Activated B cell treated with CpG ODN at 0.5 μM for 24 hours (primary cell): Measurements from ENCODE around the gene PSG6. TPM values are rescaled to one million over a fixed set of nuclear protein-coding genes. Genes with fewer than 3 reads are reported as not detected.
"Not testable (repeated sequence)": the region's sequence is repeated elsewhere in the genome, so short reads cannot be mapped to it uniquely, and the experiment has no call there.

Source experiments
- ATAC-seq: fragments of 200-7000 bp; cut with Tn5 transposase; one replicate; pipeline ENCODE4 v1.10.0; 2021; ENCODE audit warnings: low read depth, mild to moderate bottlenecking, moderate library complexity
- CTCF ChIA-PET: fragments of 350-600 bp; sonication (Branson Sonifier 250); formaldehyde crosslinking; loops from one replicate; lab custom pipeline; 2021; ENCODE audit warnings: antibody characterized with exemption; lab: Charles Lee
- POLR2A ChIA-PET: fragments of 350-600 bp; sonication (Branson Sonifier 250); formaldehyde crosslinking; loops from one replicate; lab custom pipeline; 2021; ENCODE audit warnings: antibody characterized with exemption; lab: Charles Lee
- DNase-seq: peaks from one replicate; pipeline ENCODE4 v3.0.0; 2022
- H3K27ac Mint-ChIP-seq: one replicate; pipeline ENCODE4 v1.8.0; 2020; ENCODE audit warnings: mixed read lengths
- H3K27me3 Mint-ChIP-seq: one replicate; pipeline ENCODE4 v1.8.0; 2021; ENCODE audit warnings: mixed read lengths
- H3K36me3 Mint-ChIP-seq: one replicate; pipeline ENCODE4 v1.8.0; 2021; ENCODE audit warnings: low read depth, mixed read lengths
- H3K4me1 Mint-ChIP-seq: one replicate; pipeline ENCODE4 v1.8.0; 2021; ENCODE audit warnings: mixed read lengths
- H3K4me3 Mint-ChIP-seq: one replicate; pipeline ENCODE4 v1.8.0; 2020; ENCODE audit warnings: mild to moderate bottlenecking, mixed read lengths
- H3K9me3 Mint-ChIP-seq: one replicate; pipeline ENCODE4 v1.8.0; 2020; ENCODE audit warnings: mixed read lengths
- intact Hi-C: fragments of 100-400 bp; cut with micrococcal nuclease; formaldehyde crosslinking; loops from one replicate; pipeline ENCODE4 v1.15.1; 2024
- total RNA-seq: library from RNA; stranded (reverse); gene quantifications from 2 replicates; pipeline ENCODE4 v1.2.3, GENCODE V29; 2022
- TF ChIP-seq, protein P1 (sequence below): fragments of 200-600 bp; IDR thresholded peaks from one replicate; pipeline ENCODE4 v1.8.0; 2022; ENCODE audit warnings: antibody characterized with exemption, mild to moderate bottlenecking

The PSG6 gene
- total RNA-seq, 1 donor from 2014 or later = not detected

DNA sequence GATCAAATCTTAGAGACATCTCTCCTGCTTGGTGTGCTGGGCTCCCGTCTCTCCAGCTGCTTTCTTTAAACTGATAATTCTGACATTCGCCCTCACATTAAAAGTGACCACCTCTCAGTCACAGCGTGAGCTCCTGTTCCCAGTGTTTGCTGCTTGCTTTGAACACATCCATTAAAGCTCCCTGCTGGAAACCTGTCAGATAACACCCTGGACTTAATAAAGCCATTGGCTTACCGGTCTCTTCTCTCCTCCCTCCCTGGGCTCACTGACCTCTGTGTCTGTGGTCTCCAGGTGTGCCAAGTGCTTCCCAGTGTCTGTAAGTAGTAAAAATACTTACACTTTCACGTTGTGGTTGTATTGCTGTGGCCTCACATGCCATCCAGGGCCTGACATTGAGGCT lies 35.7 kb downstream of the PSG6 start:
- DNase-seq, H3K9me3 Mint-ChIP-seq, CTCF ChIA-PET, POLR2A ChIA-PET, intact Hi-C loops, H3K27ac Mint-ChIP-seq, H3K4me3 Mint-ChIP-seq, ATAC-seq, H3K4me1 Mint-ChIP-seq, H3K36me3 Mint-ChIP-seq: not testable (repeated sequence)
- H3K27me3 Mint-ChIP-seq = peaks cover 21% of the 10 kb centered on the region

GRCh38 chr19:42881279-42881678 lies 36.4 kb downstream of the PSG6 start:
- H3K27ac Mint-ChIP-seq, H3K4me3 Mint-ChIP-seq, DNase-seq, POLR2A ChIA-PET, H3K4me1 Mint-ChIP-seq, CTCF ChIA-PET, H3K9me3 Mint-ChIP-seq, H3K36me3 Mint-ChIP-seq, ATAC-seq, intact Hi-C loops: not testable (repeated sequence)
- peaks cover 21% of the 10 kb centered on the region for H3K27me3 Mint-ChIP-seq

DNA sequence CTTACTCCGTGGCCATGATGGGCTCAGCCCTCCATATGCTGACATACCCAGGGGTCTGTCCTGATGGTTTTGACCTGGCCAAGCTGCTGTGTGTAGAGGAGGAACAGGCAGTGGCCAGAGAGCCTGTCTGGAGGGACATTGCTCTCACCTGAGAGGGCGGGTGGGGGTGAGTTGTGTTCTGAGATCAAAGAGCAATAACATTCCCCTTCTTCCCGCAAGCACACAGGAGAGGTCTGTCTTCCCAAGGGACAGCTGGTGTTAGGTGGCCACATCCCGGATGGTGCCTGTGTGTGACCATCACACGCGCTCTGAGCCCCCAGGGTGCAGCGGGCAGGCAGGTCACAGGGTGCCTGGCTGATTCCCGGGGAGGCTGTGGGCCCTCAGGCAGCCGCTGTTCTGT lies 37.1 kb downstream of the PSG6 start:
- CTCF ChIA-PET, H3K27ac Mint-ChIP-seq: not testable (repeated sequence)

DNA sequence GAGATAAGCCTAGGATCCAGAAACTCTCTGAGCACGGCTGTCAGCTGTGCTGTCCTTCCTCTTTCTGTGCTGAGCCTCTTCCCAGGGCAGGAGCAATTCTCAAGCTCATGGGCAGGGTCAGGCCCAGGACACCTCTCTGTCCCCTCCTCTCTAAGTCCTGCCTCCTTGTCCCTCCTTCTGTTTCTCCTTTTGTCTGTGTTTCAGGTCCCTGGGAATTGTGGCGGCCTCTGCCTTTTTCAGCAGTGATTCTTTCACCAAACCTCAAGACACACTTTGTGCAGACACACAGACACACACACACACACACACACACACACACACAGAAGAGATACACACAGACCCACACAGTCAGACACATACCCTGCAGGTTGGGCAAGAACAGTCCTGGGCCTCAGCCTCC lies 38.1 kb downstream of the PSG6 start, which contains the start of gene PSG1:
Gene PSG1, minus strand, starts transcription at position 101 of the 400 bp plus-strand sequence. CDS start 132 bp downstream, outside the sequence.
- DNase-seq = no peak
- ChIA-PET POLR2A (no interaction called here), CTCF (no interaction called here)
- H3K9me3 Mint-ChIP-seq = no peaks in the 10 kb centered on the region
- no peaks in the 10 kb centered on the region for H3K4me1 Mint-ChIP-seq
- no peaks in the 10 kb centered on the region for H3K36me3 Mint-ChIP-seq
- no peak within 1 kb of the TSS for H3K27ac Mint-ChIP-seq
- intact Hi-C loops = no loop called here
- peaks cover 14% of the 10 kb centered on the region for H3K27me3 Mint-ChIP-seq
- no peak within 1 kb of the TSS for H3K4me3 Mint-ChIP-seq
- no peak for ATAC-seq
- TF ChIP-seq, protein P1, sequence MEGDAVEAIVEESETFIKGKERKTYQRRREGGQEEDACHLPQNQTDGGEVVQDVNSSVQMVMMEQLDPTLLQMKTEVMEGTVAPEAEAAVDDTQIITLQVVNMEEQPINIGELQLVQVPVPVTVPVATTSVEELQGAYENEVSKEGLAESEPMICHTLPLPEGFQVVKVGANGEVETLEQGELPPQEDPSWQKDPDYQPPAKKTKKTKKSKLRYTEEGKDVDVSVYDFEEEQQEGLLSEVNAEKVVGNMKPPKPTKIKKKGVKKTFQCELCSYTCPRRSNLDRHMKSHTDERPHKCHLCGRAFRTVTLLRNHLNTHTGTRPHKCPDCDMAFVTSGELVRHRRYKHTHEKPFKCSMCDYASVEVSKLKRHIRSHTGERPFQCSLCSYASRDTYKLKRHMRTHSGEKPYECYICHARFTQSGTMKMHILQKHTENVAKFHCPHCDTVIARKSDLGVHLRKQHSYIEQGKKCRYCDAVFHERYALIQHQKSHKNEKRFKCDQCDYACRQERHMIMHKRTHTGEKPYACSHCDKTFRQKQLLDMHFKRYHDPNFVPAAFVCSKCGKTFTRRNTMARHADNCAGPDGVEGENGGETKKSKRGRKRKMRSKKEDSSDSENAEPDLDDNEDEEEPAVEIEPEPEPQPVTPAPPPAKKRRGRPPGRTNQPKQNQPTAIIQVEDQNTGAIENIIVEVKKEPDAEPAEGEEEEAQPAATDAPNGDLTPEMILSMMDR = no peak

More for the DNA sequence above, 37.1 kb downstream of the PSG6 start:
- H3K4me3 Mint-ChIP-seq, intact Hi-C loops, ATAC-seq, H3K9me3 Mint-ChIP-seq, POLR2A ChIA-PET, H3K36me3 Mint-ChIP-seq, DNase-seq, H3K4me1 Mint-ChIP-seq: not testable (repeated sequence)
- peaks cover 21% of the 10 kb centered on the region for H3K27me3 Mint-ChIP-seq

GRCh38 chr19:42876596-42876995 lies 41.1 kb downstream of the PSG6 start:
- H3K4me1 Mint-ChIP-seq, CTCF ChIA-PET, H3K9me3 Mint-ChIP-seq, POLR2A ChIA-PET, DNase-seq, H3K27me3 Mint-ChIP-seq, intact Hi-C loops, ATAC-seq, H3K36me3 Mint-ChIP-seq, H3K27ac Mint-ChIP-seq, H3K4me3 Mint-ChIP-seq: not testable (repeated sequence)

DNA sequence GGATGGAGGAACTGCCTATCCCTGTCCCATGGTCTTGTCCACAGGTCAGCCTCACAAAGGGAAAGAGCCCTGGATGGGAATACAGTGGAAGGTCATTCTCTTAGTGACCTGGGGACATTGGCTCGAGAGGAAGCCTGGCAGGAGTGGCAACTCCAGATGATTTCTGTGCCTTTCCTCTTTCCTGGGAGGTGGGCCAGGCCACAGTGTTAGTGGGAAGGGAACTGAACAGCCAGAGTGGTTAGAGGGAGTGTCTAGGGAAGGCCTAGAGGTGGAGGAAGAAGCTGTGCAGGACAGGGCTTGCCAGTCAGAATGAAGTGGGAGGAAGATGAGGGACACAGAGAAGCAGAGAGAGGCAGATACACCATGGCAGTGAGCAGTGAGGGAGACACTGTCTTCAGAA lies 41.8 kb downstream of the PSG6 start:
- H3K27me3 Mint-ChIP-seq, H3K36me3 Mint-ChIP-seq, H3K27ac Mint-ChIP-seq, ATAC-seq, H3K9me3 Mint-ChIP-seq, intact Hi-C loops, H3K4me1 Mint-ChIP-seq, DNase-seq, POLR2A ChIA-PET, CTCF ChIA-PET, H3K4me3 Mint-ChIP-seq: not testable (repeated sequence)

- ATAC-seq, H3K27ac Mint-ChIP-seq, H3K4me3 Mint-ChIP-seq, H3K4me1 Mint-ChIP-seq, H3K9me3 Mint-ChIP-seq, H3K36me3 Mint-ChIP-seq, POLR2A ChIA-PET, DNase-seq, H3K27me3 Mint-ChIP-seq, intact Hi-C loops: not testable (repeated sequence)
- CTCF ChIA-PET = interaction anchor here (1.1 kb wide), 1 partner anchor 10 kb away, joined by 4 read pairs; no protein-coding TSS in a partner anchor
Measured at GRCh38 chr19:42874901-42875813, 42.5 kb downstream of the PSG6 start.

DNA sequence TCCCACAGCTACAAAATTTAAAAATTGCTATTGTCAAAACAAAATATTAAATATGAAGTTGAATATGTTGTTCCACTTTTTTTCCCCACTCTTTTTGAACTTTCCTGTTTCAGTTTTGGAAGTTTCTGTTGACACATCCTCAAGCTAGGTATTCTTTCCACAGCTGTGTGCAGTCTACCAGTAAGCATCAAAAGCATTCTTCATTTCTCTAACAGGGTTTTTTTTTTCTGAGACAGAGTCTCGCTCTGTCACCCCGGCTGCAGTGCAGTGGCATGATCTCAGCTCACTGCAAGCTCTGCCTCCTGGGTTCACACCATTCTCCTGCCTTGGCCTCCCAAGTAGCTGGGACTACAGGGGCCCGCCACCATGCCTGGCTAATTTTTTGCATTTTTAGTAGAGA lies 43.6 kb downstream of the PSG6 start:
- H3K27me3 Mint-ChIP-seq, H3K4me3 Mint-ChIP-seq, intact Hi-C loops, H3K4me1 Mint-ChIP-seq, DNase-seq, ATAC-seq, H3K9me3 Mint-ChIP-seq, H3K27ac Mint-ChIP-seq, POLR2A ChIA-PET, H3K36me3 Mint-ChIP-seq: not testable (repeated sequence)
- CTCF ChIA-PET = interaction anchor here (0.6 to 1.1 kb wide), 2 partner anchors 11 to 1899 kb away, joined by 3 to 4 read pairs; no protein-coding TSS in a partner anchor
